IMR-90 (cell line): ENCODE data around the gene ADAMTSL1. TPM values are rescaled to one million over a fixed set of nuclear protein-coding genes. Genes with fewer than 3 reads are reported as not detected.

ENCODE experiments used
- ATAC-seq: fragments of 200-7000 bp; cut with Tn5 transposase; 2 replicates; pipeline ENCODE4 v1.9.1; 2020; ENCODE audit warnings: low read depth, mild to moderate bottlenecking, moderate library complexity
- BruUV-seq: library from RNA; stranded (reverse); fragments of 400-500 nt; replicated peaks from 2 replicates; lab custom pipeline; 2021; lab: Mats Ljungman, UMichigan
- CTCF ChIA-PET: fragments of 300-600 bp; formaldehyde crosslinking; extraction: SDS; loops from one replicate; lab custom pipeline; 2021; ENCODE audit warnings: antibody characterized with exemption; lab: Yijun Ruan, JAX
- POLR2A ChIA-PET: fragments of 300-600 bp; sonication (Branson Sonifier 250); formaldehyde crosslinking; loops from one replicate; lab custom pipeline; 2022; ENCODE audit warnings: antibody characterized with exemption; ENCODE audit not compliant: unreplicated experiment; lab: Charles Lee
- DNase-seq: peaks from one replicate; pipeline ENCODE4 v3.0.0; 2013
- H2AFZ ChIP-seq: replicated peaks from 2 replicates; pipeline ENCODE3; 2013; ENCODE audit warnings: low read length, mild to moderate bottlenecking; ENCODE audit not compliant: poor library complexity
- H2AK5ac ChIP-seq: 2 replicates; pipeline ENCODE4 v1.6.1; 2013; ENCODE audit warnings: low read depth, low read length, inconsistent platforms
- H2AK9ac ChIP-seq: replicated peaks from 2 replicates; pipeline ENCODE3; 2013; ENCODE audit warnings: mild to moderate bottlenecking, low read depth, low read length, moderate library complexity; ENCODE audit not compliant: poor library complexity
- H2BK120ac ChIP-seq: 2 replicates; pipeline ENCODE4 v1.6.1; 2013; ENCODE audit warnings: low read depth, low read length, inconsistent platforms
- H2BK15ac ChIP-seq: 3 replicates; pipeline ENCODE4 v1.6.1; 2013; ENCODE audit warnings: low read depth, low read length, inconsistent platforms
- H2BK20ac ChIP-seq: 2 replicates; pipeline ENCODE4 v1.6.1; 2013; ENCODE audit warnings: low read depth, mild to moderate bottlenecking, inconsistent platforms, low read length, moderate library complexity
- H2BK5ac ChIP-seq: 2 replicates; pipeline ENCODE4 v1.6.1; 2013; ENCODE audit warnings: mild to moderate bottlenecking, low read depth, low read length, inconsistent platforms; ENCODE audit not compliant: poor library complexity, severe bottlenecking
- H3K14ac ChIP-seq: replicated peaks from 2 replicates; pipeline ENCODE4 v1.6.1; 2013; ENCODE audit warnings: low read depth, low read length, inconsistent platforms
- H3K18ac ChIP-seq: 2 replicates; pipeline ENCODE4 v1.6.1; 2013; ENCODE audit warnings: low read depth, low read length, control low read depth
- H3K23ac ChIP-seq: 2 replicates; pipeline ENCODE4 v1.6.1; 2013; ENCODE audit warnings: low read depth, low read length, inconsistent platforms
- H3K27ac ChIP-seq: 2 replicates; pipeline ENCODE4 v1.5.1; 2013; ENCODE audit warnings: mild to moderate bottlenecking, control low read depth, low read length; ENCODE audit not compliant: insufficient read depth
- H3K27me3 ChIP-seq: 2 replicates; pipeline ENCODE4 v1.6.1; 2013; ENCODE audit warnings: low read length; ENCODE audit not compliant: control insufficient read depth, insufficient read depth
- H3K36me3 ChIP-seq: 2 replicates; pipeline ENCODE4 v1.6.1; 2013; ENCODE audit warnings: low read length, mixed read lengths; ENCODE audit not compliant: control insufficient read depth, insufficient read depth
- H3K4ac ChIP-seq: 2 replicates; pipeline ENCODE4 v1.6.1; 2013; ENCODE audit warnings: low read depth, low read length, inconsistent platforms
- H3K4me1 ChIP-seq: 2 replicates; pipeline ENCODE4 v1.6.1; 2013; ENCODE audit warnings: low read length, mixed read lengths; ENCODE audit not compliant: control insufficient read depth, insufficient read depth
- H3K4me2 ChIP-seq: 2 replicates; pipeline ENCODE4 v1.6.1; 2013; ENCODE audit warnings: low read depth, mild to moderate bottlenecking, control low read depth, low read length, moderate library complexity
- H3K4me3 ChIP-seq: 2 replicates; pipeline ENCODE4 v1.5.1; 2013; ENCODE audit warnings: low read depth, mild to moderate bottlenecking, control low read depth, low read length, moderate library complexity; ENCODE audit not compliant: insufficient read depth
- H3K56ac ChIP-seq: 2 replicates; pipeline ENCODE4 v1.6.1; 2013; ENCODE audit warnings: low read length, inconsistent platforms; ENCODE audit not compliant: insufficient read depth; ENCODE audit errors: extremely low read depth
- H3K79me1 ChIP-seq, 2 experiments: 2 replicates each; pipeline ENCODE4 v1.6.1; 2013; ENCODE audit warnings: low read length in 2 of 2, inconsistent platforms in 1 of 2, low read depth in 1 of 2
- H3K9ac ChIP-seq: 2 replicates; pipeline ENCODE4 v1.6.1; 2013; ENCODE audit warnings: low read depth, low read length, control low read depth
- H3K9me1 ChIP-seq: 2 replicates; pipeline ENCODE4 v1.6.1; 2013; ENCODE audit warnings: low read length, inconsistent platforms; ENCODE audit not compliant: insufficient read depth
- H3K9me3 ChIP-seq: 2 replicates; pipeline ENCODE4 v1.6.1; 2013; ENCODE audit warnings: low read length; ENCODE audit not compliant: control insufficient read depth, insufficient read depth
- H4K20me1 ChIP-seq: 2 replicates; pipeline ENCODE4 v1.6.1; 2013; ENCODE audit warnings: low read length, inconsistent platforms; ENCODE audit not compliant: insufficient read depth
- H4K5ac ChIP-seq: 2 replicates; pipeline ENCODE4 v1.6.1; 2013; ENCODE audit warnings: mild to moderate bottlenecking, low read depth, low read length, control low read depth
- H4K8ac ChIP-seq, 2 experiments: 2 replicates each; pipeline ENCODE4 v1.6.1; 2013; ENCODE audit warnings: low read depth in 2 of 2, low read length in 2 of 2, control low read depth in 1 of 2, inconsistent platforms in 1 of 2
- H4K91ac ChIP-seq: 2 replicates; pipeline ENCODE4 v1.6.1; 2013; ENCODE audit warnings: low read depth, low read length, inconsistent platforms; ENCODE audit not compliant: insufficient read depth
- CHD1 ChIP-seq: IDR thresholded peaks from 2 replicates; pipeline ENCODE4 v1.6.1; 2012; ENCODE audit warnings: low read depth, low read length, improper control_type of control experiment
- FOS ChIP-seq: fragments of 150-350 bp; IDR thresholded peaks from 2 replicates; pipeline ENCODE4 v1.6.1; 2016; ENCODE audit warnings: low read depth, low read length
- MAFK ChIP-seq: IDR thresholded peaks from 2 replicates; pipeline ENCODE4 v1.6.1; 2012; ENCODE audit warnings: low read depth, low read length, improper control_type of control experiment
- MAZ ChIP-seq: IDR thresholded peaks from 2 replicates; pipeline ENCODE4 v1.6.1; 2012; ENCODE audit warnings: low read depth, mild to moderate bottlenecking, low read length, improper control_type of control experiment, moderate library complexity, borderline replicate concordance
- NFE2L2 ChIP-seq: fragments of 150-350 bp; IDR thresholded peaks from 2 replicates; pipeline ENCODE4 v1.6.1; 2016; ENCODE audit warnings: low read depth, mild to moderate bottlenecking, low read length
- POLR2A ChIP-seq: IDR thresholded peaks from 2 replicates; pipeline ENCODE4 v1.6.1; 2012; ENCODE audit warnings: mild to moderate bottlenecking, low read depth, low read length
- RAD21 ChIP-seq: IDR thresholded peaks from 2 replicates; pipeline ENCODE4 v1.6.1; 2012; ENCODE audit warnings: low read length, improper control_type of control experiment
- RCOR1 ChIP-seq: IDR thresholded peaks from 2 replicates; pipeline ENCODE4 v1.6.1; 2012; ENCODE audit warnings: mild to moderate bottlenecking, low read length, improper control_type of control experiment; ENCODE audit not compliant: insufficient replicate concordance
- RFX5 ChIP-seq: IDR thresholded peaks from 2 replicates; pipeline ENCODE4 v1.8.0; 2012; ENCODE audit warnings: low read depth, mild to moderate bottlenecking, low read length, moderate library complexity
- WGBS, 2 experiments: methylation state at CpG; one replicate each; pipeline versions ENCODE4 v1.1.5 to v1.1.7; 2013; ENCODE audit warnings: missing lambda C conversion rate in 2 of 2; ENCODE audit not compliant: insufficient read length in 1 of 2; ENCODE audit errors: extremely low coverage in 2 of 2; 5-methylcytosine and 5-hydroxymethylcytosine counted together
- dilution Hi-C: fragments of 300-500 bp; cut with HindIII; formaldehyde crosslinking; loops from one replicate; pipeline ENCODE4 v1.14.3; 2018; ENCODE audit warnings: low sequenced_read_pairs; ENCODE audit not compliant: unreplicated experiment
- in situ Hi-C: fragments of 300-500 bp; cut with MboI; formaldehyde crosslinking; loops from 3 replicates; pipeline ENCODE4 v1.14.3; 2019; ENCODE audit warnings: low sequenced_read_pairs, inconsistent platforms, mixed read lengths
- intact Hi-C: fragments of 100-400 bp; cut with micrococcal nuclease; formaldehyde crosslinking; loops from 2 replicates; pipeline ENCODE4 v1.10.0; 2022
- polyA plus RNA-seq, 3 experiments: library from polyadenylated mRNA; depleted of rRNA; stranded (reverse); fragments of >200 nt; gene quantifications; 2 replicates each; pipeline ENCODE4 v1.2.3, GENCODE V29; 2012; ENCODE audit warnings: low replicate concordance in 1 of 3
- total RNA-seq: library from RNA; depleted of rRNA; stranded (reverse); fragments of >200 nt; gene quantifications from 2 replicates; pipeline ENCODE4 v1.2.3, GENCODE V29; 2012
- TF ChIP-seq, protein P1 (sequence below): conservative IDR thresholded peaks from 2 replicates; pipeline ENCODE4 v1.5.1; 2012; ENCODE audit warnings: mild to moderate bottlenecking, low read depth, low read length, improper control_type of control experiment

ADAMTSL1 gene
- total and polyA plus RNA-seq, 2 of the 4 experiments (the other 2 are of a cell fraction), result 38.2 to 62.2 TPM

DNA sequence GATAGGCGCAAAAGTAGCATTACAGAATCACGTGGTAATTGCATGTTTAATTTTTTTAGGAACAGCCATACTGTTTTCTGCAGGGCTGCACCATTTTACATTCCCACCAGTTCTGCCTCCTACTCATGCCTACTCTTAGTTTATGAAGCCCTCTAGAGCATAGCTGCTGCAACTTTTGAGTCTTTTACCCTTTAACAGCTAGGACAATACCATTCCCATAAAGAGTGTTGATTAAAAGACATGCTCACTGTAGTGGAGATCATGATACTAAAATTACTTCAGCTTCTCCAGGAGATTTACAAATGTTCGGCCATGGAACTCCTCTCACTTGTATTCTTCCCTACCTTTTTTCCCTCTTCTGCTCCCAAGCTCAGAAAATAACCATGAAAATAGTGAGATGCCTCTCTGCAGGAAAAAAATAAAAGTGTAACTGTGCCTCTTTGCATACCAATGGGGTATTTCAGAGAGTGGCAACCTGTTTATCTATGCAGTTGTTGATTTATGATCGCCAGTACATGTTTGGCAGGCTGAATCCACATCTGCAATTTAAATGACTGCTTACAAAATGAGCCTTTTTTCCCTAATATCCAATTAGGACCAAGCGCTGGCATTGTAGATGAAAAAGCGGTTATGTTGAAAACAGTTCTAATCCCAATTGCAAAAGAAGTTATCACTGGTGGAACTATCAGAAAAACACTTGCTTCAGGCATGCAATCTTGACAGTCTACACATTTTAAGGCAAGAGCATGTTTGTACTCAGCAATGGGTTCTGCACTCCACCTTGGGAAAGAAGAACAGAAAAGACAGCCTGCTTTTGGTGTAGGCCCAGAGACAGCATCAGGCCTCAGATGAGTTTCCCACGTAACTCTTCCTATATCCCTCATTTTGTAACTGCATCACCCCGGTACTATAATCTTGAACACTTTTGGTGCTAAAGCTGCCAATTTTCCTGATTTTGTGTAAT lies 131.1 kb downstream of the ADAMTSL1 start:
- DNase-seq, result no peak

More for the DNA sequence above, 131.1 kb downstream of the ADAMTSL1 start:
- Histone ChIP-seq H3K23ac (no peak overlapping the region), H3K79me1 (no peaks in the 10 kb centered on the region), H2AK9ac (no peak overlapping the region), H3K56ac (no peak overlapping the region), H3K27ac (no peak overlapping the region), H3K9me1 (no peaks in the 10 kb centered on the region; the same call in none of the 2 replicates), H3K18ac (no peak overlapping the region), H4K8ac (no peak overlapping the region), H3K4me2 (no peak overlapping the region), H3K4ac (no peak overlapping the region), H3K14ac (no peak overlapping the region), H3K4me3 (no peak overlapping the region), H3K4me1 (peaks cover 4% of the 10 kb centered on the region; the same call in 1 of the 2 replicates), H3K9ac (no peak overlapping the region), H3K9me3 (no peaks in the 10 kb centered on the region), H2BK120ac (no peak overlapping the region), H4K5ac (no peak overlapping the region), H4K91ac (no peak overlapping the region), H2BK15ac (no peak overlapping the region), H4K20me1 (no peaks in the 10 kb centered on the region), H3K36me3 (no peaks in the 10 kb centered on the region), H3K27me3 (no peaks in the 10 kb centered on the region), H2AK5ac (no peak overlapping the region), H2AFZ (no peak overlapping the region), H2BK5ac (no peak overlapping the region), H2BK20ac (no peak overlapping the region)
- no peak for ATAC-seq
- TF ChIP-seq MAFK (no peak), FOS (no peak), NFE2L2 (no peak), CHD1 (no peak), RCOR1 (no peak), RFX5 (no peak), POLR2A (no peak), MAZ (no peak), RAD21 (no peak)
- TF ChIP-seq, protein P1, sequence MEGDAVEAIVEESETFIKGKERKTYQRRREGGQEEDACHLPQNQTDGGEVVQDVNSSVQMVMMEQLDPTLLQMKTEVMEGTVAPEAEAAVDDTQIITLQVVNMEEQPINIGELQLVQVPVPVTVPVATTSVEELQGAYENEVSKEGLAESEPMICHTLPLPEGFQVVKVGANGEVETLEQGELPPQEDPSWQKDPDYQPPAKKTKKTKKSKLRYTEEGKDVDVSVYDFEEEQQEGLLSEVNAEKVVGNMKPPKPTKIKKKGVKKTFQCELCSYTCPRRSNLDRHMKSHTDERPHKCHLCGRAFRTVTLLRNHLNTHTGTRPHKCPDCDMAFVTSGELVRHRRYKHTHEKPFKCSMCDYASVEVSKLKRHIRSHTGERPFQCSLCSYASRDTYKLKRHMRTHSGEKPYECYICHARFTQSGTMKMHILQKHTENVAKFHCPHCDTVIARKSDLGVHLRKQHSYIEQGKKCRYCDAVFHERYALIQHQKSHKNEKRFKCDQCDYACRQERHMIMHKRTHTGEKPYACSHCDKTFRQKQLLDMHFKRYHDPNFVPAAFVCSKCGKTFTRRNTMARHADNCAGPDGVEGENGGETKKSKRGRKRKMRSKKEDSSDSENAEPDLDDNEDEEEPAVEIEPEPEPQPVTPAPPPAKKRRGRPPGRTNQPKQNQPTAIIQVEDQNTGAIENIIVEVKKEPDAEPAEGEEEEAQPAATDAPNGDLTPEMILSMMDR, result no peak
- intact Hi-C loops, result loop anchor here (10.0 kb wide), 1 partner anchor 350 kb away; no protein-coding TSS in a partner anchor
- in situ Hi-C loops, result no loop called here
- dilution Hi-C loops, result no loop called here
- ChIA-PET POLR2A (no interaction called here), CTCF (no interaction called here)
- WGBS, 2 experiments, result 100% methylated on average over 1 of the region's 8 CpGs; no CpG with 5 or more reads in 1 of the 2 experiments
- no TSS peak for BruUV-seq
